ENCODE data around the gene WDR5. TPM values are rescaled to one million over a fixed set of nuclear protein-coding genes. Genes with fewer than 3 reads are reported as not detected.

Gene WDR5
- total and polyA plus RNA-seq, 2 experiments from 2014 or later = 37.0 to 56.6 TPM

GRCh38 chr9:134176599-134176968 lies 40.7 kb downstream of the WDR5 start (continued):
- no peak for TF ChIP-seq ZNF462 (CRISPR knock-in tag; IDR thresholded peaks at IDR 0.05)
- no peak for TF ChIP-seq JUNB (IDR thresholded peaks at IDR 0.05; ENCODE audit: unreplicated experiment)
- no peak for TF ChIP-seq ETS1 (IDR thresholded peaks at IDR 0.05)
- TF ChIP-seq EZH2 (IDR thresholded peaks at IDR 0.05; ENCODE audit: low read depth, unreplicated experiment) = no peak
- no peak for TF ChIP-seq CREB1 (CRISPR knock-in tag; IDR thresholded peaks at IDR 0.05; ENCODE audit: low read depth)
- TF ChIP-seq EZH2phosphoT487 (IDR thresholded peaks at IDR 0.05; ENCODE audit: unreplicated experiment) = no peak

GRCh38 chr9:134177186-134177585 lies 41.3 kb downstream of the WDR5 start:
- peaks cover under 1% of the 10 kb centered on the region; the same call in 1 of the 3 replicates for H3K36me3 Mint-ChIP-seq (ENCODE audit: low read depth)
- Histone ChIP-seq H3K9me2 (ENCODE audit: insufficient read depth) (no peaks in the 10 kb centered on the region), H3K79me2 (replicated peaks; ENCODE audit: insufficient read depth) (no peaks in the 10 kb centered on the region), H2AFZ (no peak overlapping the region), H4K20me1 (replicated peaks; ENCODE audit: insufficient read depth) (no peaks in the 10 kb centered on the region), H3K4me2 (no peak overlapping the region), H3K4me1 (ENCODE audit: insufficient read depth) (no peaks in the 10 kb centered on the region), H3K27me3 (ENCODE audit: insufficient read depth) (no peaks in the 10 kb centered on the region), H3K27ac (ENCODE audit: low read depth) (no peak overlapping the region), H3K4me3 (no peak overlapping the region), H3K36me3 (ENCODE audit: insufficient read depth) (no peaks in the 10 kb centered on the region), H3F3A (replicated peaks; ENCODE audit: low read depth) (no peaks in the 10 kb centered on the region)
- DNase-seq (ENCODE audit: low spot score) = no peak
- ATAC-seq = no peak
- peaks cover under 1% of the 10 kb centered on the region for H3K9me3 Mint-ChIP-seq
- peaks cover 12% of the 10 kb centered on the region for H3K27me3 Mint-ChIP-seq (ENCODE audit: insufficient read depth, low read depth, poor library complexity)
- H3K4me3 Mint-ChIP-seq = no peak overlapping the region
- H3K4me1 Mint-ChIP-seq = peaks cover 2% of the 10 kb centered on the region; the same call in 2 of the 3 replicates
- H3K27ac Mint-ChIP-seq = no peak overlapping the region
- TF ChIP-seq CTCF (conservative IDR thresholded peaks at IDR 0.05; ENCODE audit: low read depth in 2 of 2) (no peak), ZNF462 (CRISPR knock-in tag; IDR thresholded peaks at IDR 0.05) (no peak)
